Measurements from ENCODE around the gene SIX3. TPM values are rescaled to one million over a fixed set of nuclear protein-coding genes. Genes with fewer than 3 reads are reported as not detected.

Gene SIX3
- total and polyA plus RNA-seq, 2 of the 4 experiments (the other 2 are of a cell fraction) = not detected

DNA sequence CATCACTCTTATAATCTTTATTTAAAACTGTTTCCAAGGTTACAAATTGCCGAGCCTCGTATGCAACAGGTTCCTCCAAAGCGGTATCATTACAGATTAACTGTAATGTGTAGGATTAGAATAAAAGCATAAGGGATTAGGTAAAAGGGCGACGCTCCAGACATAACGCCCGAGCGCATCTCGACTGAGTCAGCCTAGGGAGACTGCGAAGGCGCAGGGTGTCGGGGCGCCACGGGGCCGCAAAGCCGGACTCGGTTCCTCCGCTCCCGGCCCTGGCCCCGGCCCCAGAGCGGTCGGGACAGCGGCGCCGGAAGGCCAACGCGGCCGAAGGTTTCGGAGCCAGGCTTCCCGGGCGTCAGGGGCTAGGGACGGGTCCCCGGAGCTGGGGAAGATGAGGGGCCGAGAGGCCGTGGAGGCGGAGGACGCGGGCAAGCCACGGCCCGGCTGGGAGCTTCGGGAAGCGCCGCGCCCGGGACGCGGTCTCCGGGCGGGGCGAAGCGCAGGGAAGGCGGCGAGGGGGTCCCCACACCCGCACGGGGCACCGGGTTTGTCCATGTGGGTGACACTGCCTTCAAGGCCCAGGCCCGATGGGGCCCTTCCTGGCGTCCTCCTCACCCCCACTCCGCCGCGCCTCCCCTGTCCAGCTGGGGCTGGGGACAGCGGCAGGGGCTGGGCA lies 12.9 kb upstream of the SIX3 start:
- no peak overlapping the region for H3K27ac ChIP-seq (ENCODE audit: insufficient read depth, low read length)
- no peak overlapping the region for H3K14ac ChIP-seq (replicated peaks; ENCODE audit: low read depth, low read length)
- TF ChIP-seq CHD1 (IDR thresholded peaks at IDR 0.05; ENCODE audit: low read depth, low read length) (no peak), MXI1 (IDR thresholded peaks at IDR 0.05; ENCODE audit: borderline replicate concordance, low read depth, low read length) (no peak), RAD21 (IDR thresholded peaks at IDR 0.05; ENCODE audit: low read length) (no peak), BHLHE40 (IDR thresholded peaks at IDR 0.05; ENCODE audit: low read depth, low read length) (no peak), SMC3 (IDR thresholded peaks at IDR 0.05; ENCODE audit: low read depth, low read length) (no peak), RFX5 (IDR thresholded peaks at IDR 0.05; ENCODE audit: low read depth, low read length) (no peak), NFE2L2 (IDR thresholded peaks at IDR 0.05; ENCODE audit: low read depth, low read length) (no peak), RCOR1 (IDR thresholded peaks at IDR 0.05; ENCODE audit: insufficient replicate concordance, low read length) (no peak), CEBPB (IDR thresholded peaks at IDR 0.05; ENCODE audit: low read depth, low read length) (no peak), POLR2A (IDR thresholded peaks at IDR 0.05; ENCODE audit: low read depth, low read length) (no peak), MAZ (IDR thresholded peaks at IDR 0.05; ENCODE audit: borderline replicate concordance, low read depth, low read length) (no peak), FOS (IDR thresholded peaks at IDR 0.05; ENCODE audit: low read depth, low read length) (no peak), MAFK (IDR thresholded peaks at IDR 0.05; ENCODE audit: low read depth, low read length) (no peak)
- TF ChIP-seq, protein P1, sequence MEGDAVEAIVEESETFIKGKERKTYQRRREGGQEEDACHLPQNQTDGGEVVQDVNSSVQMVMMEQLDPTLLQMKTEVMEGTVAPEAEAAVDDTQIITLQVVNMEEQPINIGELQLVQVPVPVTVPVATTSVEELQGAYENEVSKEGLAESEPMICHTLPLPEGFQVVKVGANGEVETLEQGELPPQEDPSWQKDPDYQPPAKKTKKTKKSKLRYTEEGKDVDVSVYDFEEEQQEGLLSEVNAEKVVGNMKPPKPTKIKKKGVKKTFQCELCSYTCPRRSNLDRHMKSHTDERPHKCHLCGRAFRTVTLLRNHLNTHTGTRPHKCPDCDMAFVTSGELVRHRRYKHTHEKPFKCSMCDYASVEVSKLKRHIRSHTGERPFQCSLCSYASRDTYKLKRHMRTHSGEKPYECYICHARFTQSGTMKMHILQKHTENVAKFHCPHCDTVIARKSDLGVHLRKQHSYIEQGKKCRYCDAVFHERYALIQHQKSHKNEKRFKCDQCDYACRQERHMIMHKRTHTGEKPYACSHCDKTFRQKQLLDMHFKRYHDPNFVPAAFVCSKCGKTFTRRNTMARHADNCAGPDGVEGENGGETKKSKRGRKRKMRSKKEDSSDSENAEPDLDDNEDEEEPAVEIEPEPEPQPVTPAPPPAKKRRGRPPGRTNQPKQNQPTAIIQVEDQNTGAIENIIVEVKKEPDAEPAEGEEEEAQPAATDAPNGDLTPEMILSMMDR (conservative IDR thresholded peaks at IDR 0.05; ENCODE audit: low read depth, low read length) = no peak
- TF ChIP-seq, protein P2, sequence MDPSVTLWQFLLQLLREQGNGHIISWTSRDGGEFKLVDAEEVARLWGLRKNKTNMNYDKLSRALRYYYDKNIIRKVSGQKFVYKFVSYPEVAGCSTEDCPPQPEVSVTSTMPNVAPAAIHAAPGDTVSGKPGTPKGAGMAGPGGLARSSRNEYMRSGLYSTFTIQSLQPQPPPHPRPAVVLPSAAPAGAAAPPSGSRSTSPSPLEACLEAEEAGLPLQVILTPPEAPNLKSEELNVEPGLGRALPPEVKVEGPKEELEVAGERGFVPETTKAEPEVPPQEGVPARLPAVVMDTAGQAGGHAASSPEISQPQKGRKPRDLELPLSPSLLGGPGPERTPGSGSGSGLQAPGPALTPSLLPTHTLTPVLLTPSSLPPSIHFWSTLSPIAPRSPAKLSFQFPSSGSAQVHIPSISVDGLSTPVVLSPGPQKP (IDR thresholded peaks at IDR 0.05; ENCODE audit: borderline replicate concordance, low read depth, low read length) = no peak
- TF ChIP-seq, protein P3, sequence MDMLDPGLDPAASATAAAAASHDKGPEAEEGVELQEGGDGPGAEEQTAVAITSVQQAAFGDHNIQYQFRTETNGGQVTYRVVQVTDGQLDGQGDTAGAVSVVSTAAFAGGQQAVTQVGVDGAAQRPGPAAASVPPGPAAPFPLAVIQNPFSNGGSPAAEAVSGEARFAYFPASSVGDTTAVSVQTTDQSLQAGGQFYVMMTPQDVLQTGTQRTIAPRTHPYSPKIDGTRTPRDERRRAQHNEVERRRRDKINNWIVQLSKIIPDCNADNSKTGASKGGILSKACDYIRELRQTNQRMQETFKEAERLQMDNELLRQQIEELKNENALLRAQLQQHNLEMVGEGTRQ (IDR thresholded peaks at IDR 0.05; ENCODE audit: low read depth, low read length) = no peak
- CTCF ChIA-PET = interaction anchor here (0.6 kb wide), 1 partner anchor 34 kb away, joined by 3 read pairs; no protein-coding TSS in a partner anchor
- intact Hi-C loops (cut with micrococcal nuclease) (no loop called here), in situ Hi-C loops (cut with MboI; ENCODE audit: low sequenced_read_pairs) (no loop called here), dilution Hi-C loops (cut with HindIII; ENCODE audit: low sequenced_read_pairs, unreplicated experiment) (no loop called here)
- no peak overlapping the region for H4K5ac ChIP-seq (ENCODE audit: low read depth, low read length)
- H3K23ac ChIP-seq (ENCODE audit: low read depth, low read length) = no peak overlapping the region
- H3K36me3 ChIP-seq (ENCODE audit: control insufficient read depth, insufficient read depth, low read length) = no peaks in the 10 kb centered on the region
- H3K27me3 ChIP-seq (ENCODE audit: control insufficient read depth, insufficient read depth, low read length) = peaks cover 88% of the 10 kb centered on the region
- no peak overlapping the region for H4K8ac ChIP-seq (ENCODE audit: low read depth in 2 of 2, low read length in 2 of 2)
- no peak overlapping the region for H3K4me3 ChIP-seq (ENCODE audit: insufficient read depth, low read depth, low read length)
- H3K4me1 ChIP-seq (ENCODE audit: control insufficient read depth, insufficient read depth, low read length) = no peaks in the 10 kb centered on the region
- H3K18ac ChIP-seq (ENCODE audit: low read depth, low read length) = no peak overlapping the region
- no peak overlapping the region for H2BK20ac ChIP-seq (ENCODE audit: low read depth, low read length)
- H2AFZ ChIP-seq (replicated peaks; ENCODE audit: low read length, poor library complexity) = peak overlapping the region; percentile 11
- H3K9me1 ChIP-seq (ENCODE audit: insufficient read depth, low read length) = no peaks in the 10 kb centered on the region
- no peak overlapping the region for H2BK120ac ChIP-seq (ENCODE audit: low read depth, low read length)
- no peak overlapping the region for H3K4ac ChIP-seq (ENCODE audit: low read depth, low read length)
- BruUV-seq (replicated peaks) = no TSS peak
- POLR2A ChIA-PET (ENCODE audit: unreplicated experiment) = no interaction called here
- no peak overlapping the region for H2AK9ac ChIP-seq (replicated peaks; ENCODE audit: low read depth, low read length, poor library complexity)
- no peaks in the 10 kb centered on the region for H3K79me1 ChIP-seq (ENCODE audit: low read depth in 1 of 2, low read length in 2 of 2)
- H2BK5ac ChIP-seq (ENCODE audit: low read depth, low read length, poor library complexity, severe bottlenecking) = no peak overlapping the region
- H3K9ac ChIP-seq (ENCODE audit: low read depth, low read length) = no peak overlapping the region
- no peak overlapping the region for H4K91ac ChIP-seq (ENCODE audit: insufficient read depth, low read depth, low read length)
- no peaks in the 10 kb centered on the region for H4K20me1 ChIP-seq (ENCODE audit: insufficient read depth, low read length)
- peaks cover 2% of the 10 kb centered on the region for H3K9me3 ChIP-seq (ENCODE audit: control insufficient read depth, insufficient read depth, low read length)
- DNase-seq (no peak), ATAC-seq (ENCODE audit: low read depth) (peak; percentile 40)
- no peak overlapping the region for H3K56ac ChIP-seq (ENCODE audit: extremely low read depth, insufficient read depth, low read length)
- H2BK15ac ChIP-seq (ENCODE audit: low read depth, low read length) = no peak overlapping the region
- WGBS, 2 experiments (ENCODE audit: extremely low coverage in 2 of 2, insufficient read length in 1 of 2) = 5% methylated on average over 13 of the region's 62 CpGs; no CpG with 5 or more reads in 1 of the 2 experiments
- H2AK5ac ChIP-seq (ENCODE audit: low read depth, low read length) = no peak overlapping the region
- H3K4me2 ChIP-seq (ENCODE audit: low read depth, low read length) = peak overlapping the region; percentile 28; the same call in 1 of the 2 replicates
